Smooth muscle cell (in vitro differentiated cells): ENCODE data around the gene GTF2H4. TPM values are rescaled to one million over a fixed set of nuclear protein-coding genes. Genes with fewer than 3 reads are reported as not detected.

ENCODE experiments used
- DNase-seq: peaks from one replicate; lab custom pipeline; 2025; ENCODE audit not compliant: unreplicated experiment; lab: John Stamatoyannopoulos, UW
- H2AFZ ChIP-seq: fragments of 200-600 bp; sonication (generic); 2 replicates; pipeline ENCODE4 v1.6.0; 2016; ENCODE audit warnings: antibody characterized with exemption, low read depth, mild to moderate bottlenecking
- H3F3A ChIP-seq: fragments of 200-600 bp; sonication (generic); 2 replicates; pipeline ENCODE4 v1.6.0; 2017; ENCODE audit warnings: antibody characterized with exemption, low read depth
- H3K27ac ChIP-seq: fragments of 200-600 bp; sonication (generic); 2 replicates; pipeline ENCODE4 v1.5.1; 2016; ENCODE audit warnings: low read depth, mild to moderate bottlenecking
- H3K27me3 ChIP-seq: fragments of 200-600 bp; sonication (generic); 2 replicates; pipeline ENCODE4 v1.6.1; 2016; ENCODE audit warnings: low read depth, mild to moderate bottlenecking
- H3K36me3 ChIP-seq: fragments of 200-600 bp; sonication (generic); 2 replicates; pipeline ENCODE4 v1.5.1; 2016; ENCODE audit warnings: low read depth
- H3K4me1 ChIP-seq: fragments of 200-600 bp; sonication (generic); 2 replicates; pipeline ENCODE4 v1.5.1; 2016; ENCODE audit warnings: low read depth
- H3K4me2 ChIP-seq: fragments of 200-600 bp; sonication (generic); 2 replicates; pipeline ENCODE4 v1.6.0; 2016; ENCODE audit warnings: mild to moderate bottlenecking
- H3K4me3 ChIP-seq: fragments of 200-600 bp; sonication (generic); 2 replicates; pipeline ENCODE4 v1.5.1; 2016; ENCODE audit warnings: mild to moderate bottlenecking
- H3K79me2 ChIP-seq: fragments of 200-600 bp; sonication (generic); 2 replicates; pipeline ENCODE4 v1.6.0; 2016; ENCODE audit warnings: low read depth, mild to moderate bottlenecking
- H3K9ac ChIP-seq: fragments of 200-600 bp; sonication (generic); 2 replicates; pipeline ENCODE4 v1.6.0; 2016; ENCODE audit warnings: low read depth
- H3K9me3 ChIP-seq: fragments of 200-600 bp; sonication (generic); replicated peaks from 2 replicates; pipeline ENCODE4 v1.5.1; 2016; ENCODE audit warnings: low read depth
- H4K20me1 ChIP-seq: fragments of 200-600 bp; sonication (generic); 2 replicates; pipeline ENCODE4 v1.6.0; 2016; ENCODE audit warnings: low read depth
- WGBS: methylation state at CpG from one replicate; pipeline ENCODE4 v1.1.7; 2016; ENCODE audit warnings: low lambda C conversion rate; 5-methylcytosine and 5-hydroxymethylcytosine counted together
- polyA plus RNA-seq: library from polyadenylated mRNA; unstranded; fragments of >200 nt; fragmentation: Nextera tagmentation; extraction: Ambion mirVana; gene quantifications from 2 replicates; pipeline ENCODE4 v1.2.1, GENCODE V29; 2016
- total RNA-seq: library from RNA; depleted of rRNA; stranded (reverse); fragments of >200 nt; gene quantifications from 2 replicates; pipeline ENCODE4 v1.2.3, GENCODE V29; 2014
- TF ChIP-seq, protein P1 (sequence below): fragments of 200-600 bp; sonication (generic); IDR thresholded peaks from 2 replicates; pipeline ENCODE4 v1.5.1; 2017; ENCODE audit warnings: borderline replicate concordance, mild to moderate bottlenecking, antibody characterized with exemption; ENCODE audit not compliant: insufficient read depth, poor library complexity, severe bottlenecking

Gene GTF2H4
- total and polyA plus RNA-seq, 2 experiments from 2014 or later, result 9.5 to 15.6 TPM

DNA sequence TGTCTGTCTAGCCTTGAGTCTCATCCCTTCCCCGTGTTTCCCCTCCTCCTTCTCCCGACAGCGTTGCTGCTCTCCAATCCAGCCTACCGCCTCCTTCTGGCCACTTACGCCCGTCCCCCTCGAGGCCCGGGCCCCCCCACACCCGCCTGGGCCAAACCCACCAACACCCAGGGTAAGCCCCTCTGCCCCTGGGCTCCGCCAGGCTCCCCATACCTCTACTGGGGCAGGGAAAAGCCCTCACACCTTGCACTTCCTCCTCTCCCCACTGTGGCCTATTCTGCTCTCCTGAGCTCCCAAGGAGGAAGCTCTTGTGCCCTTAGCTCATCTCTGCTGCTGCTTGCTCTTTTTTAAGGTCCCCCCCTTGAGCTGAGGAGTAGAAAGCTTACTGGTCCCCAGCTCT lies 12.7 kb upstream of the GTF2H4 start:
- no peaks in the 10 kb centered on the region for H3K36me3 ChIP-seq
- no peak overlapping the region for H2AFZ ChIP-seq
- H3K27me3 ChIP-seq, result no peaks in the 10 kb centered on the region
- WGBS, result 91% methylated on average over 5 of the region's 10 CpGs
- H3K27ac ChIP-seq, result no peak overlapping the region
- no peaks in the 10 kb centered on the region for H3K9me3 ChIP-seq
- DNase-seq, result no peak
- TF ChIP-seq, protein P1, sequence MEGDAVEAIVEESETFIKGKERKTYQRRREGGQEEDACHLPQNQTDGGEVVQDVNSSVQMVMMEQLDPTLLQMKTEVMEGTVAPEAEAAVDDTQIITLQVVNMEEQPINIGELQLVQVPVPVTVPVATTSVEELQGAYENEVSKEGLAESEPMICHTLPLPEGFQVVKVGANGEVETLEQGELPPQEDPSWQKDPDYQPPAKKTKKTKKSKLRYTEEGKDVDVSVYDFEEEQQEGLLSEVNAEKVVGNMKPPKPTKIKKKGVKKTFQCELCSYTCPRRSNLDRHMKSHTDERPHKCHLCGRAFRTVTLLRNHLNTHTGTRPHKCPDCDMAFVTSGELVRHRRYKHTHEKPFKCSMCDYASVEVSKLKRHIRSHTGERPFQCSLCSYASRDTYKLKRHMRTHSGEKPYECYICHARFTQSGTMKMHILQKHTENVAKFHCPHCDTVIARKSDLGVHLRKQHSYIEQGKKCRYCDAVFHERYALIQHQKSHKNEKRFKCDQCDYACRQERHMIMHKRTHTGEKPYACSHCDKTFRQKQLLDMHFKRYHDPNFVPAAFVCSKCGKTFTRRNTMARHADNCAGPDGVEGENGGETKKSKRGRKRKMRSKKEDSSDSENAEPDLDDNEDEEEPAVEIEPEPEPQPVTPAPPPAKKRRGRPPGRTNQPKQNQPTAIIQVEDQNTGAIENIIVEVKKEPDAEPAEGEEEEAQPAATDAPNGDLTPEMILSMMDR, result no peak
- H3K4me2 ChIP-seq, result no peak overlapping the region
- no peak overlapping the region for H3K9ac ChIP-seq
- H4K20me1 ChIP-seq, result peaks cover 20% of the 10 kb centered on the region
- no peaks in the 10 kb centered on the region for H3F3A ChIP-seq
- H3K79me2 ChIP-seq, result no peaks in the 10 kb centered on the region
- no peaks in the 10 kb centered on the region for H3K4me1 ChIP-seq
- no peak overlapping the region for H3K4me3 ChIP-seq

DNA sequence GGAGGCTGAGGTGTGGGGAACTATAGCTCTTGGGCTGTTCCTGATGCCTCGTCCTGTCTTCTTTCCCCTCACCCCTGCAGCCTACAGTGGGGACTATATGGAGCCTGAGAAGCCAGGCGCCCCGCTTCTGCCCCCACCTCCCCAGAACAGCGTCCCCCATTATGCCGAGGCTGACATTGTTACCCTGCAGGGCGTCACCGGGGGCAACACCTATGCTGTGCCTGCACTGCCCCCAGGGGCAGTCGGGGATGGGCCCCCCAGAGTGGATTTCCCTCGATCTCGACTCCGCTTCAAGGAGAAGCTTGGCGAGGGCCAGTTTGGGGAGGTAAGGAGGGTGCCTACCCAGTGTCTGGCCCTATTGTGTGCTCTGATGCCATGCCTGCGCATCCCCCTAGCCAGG lies 11.5 kb upstream of the GTF2H4 start:
- no peak overlapping the region for H3K4me2 ChIP-seq
- no peak overlapping the region for H3K9ac ChIP-seq
- H3K79me2 ChIP-seq, result no peaks in the 10 kb centered on the region
- DNase-seq, result no peak
- H3K4me3 ChIP-seq, result no peak overlapping the region
- H3K4me1 ChIP-seq, result no peaks in the 10 kb centered on the region
- H3K27me3 ChIP-seq, result no peaks in the 10 kb centered on the region
- H3K36me3 ChIP-seq, result no peaks in the 10 kb centered on the region
- TF ChIP-seq, protein P1, result no peak
- H2AFZ ChIP-seq, result no peak overlapping the region
- H3K27ac ChIP-seq, result no peak overlapping the region
- H3K9me3 ChIP-seq, result no peaks in the 10 kb centered on the region
- WGBS, result 93% methylated on average over 13 of the region's 13 CpGs
- H3F3A ChIP-seq, result no peaks in the 10 kb centered on the region
- H4K20me1 ChIP-seq, result peaks cover 12% of the 10 kb centered on the region

DNA sequence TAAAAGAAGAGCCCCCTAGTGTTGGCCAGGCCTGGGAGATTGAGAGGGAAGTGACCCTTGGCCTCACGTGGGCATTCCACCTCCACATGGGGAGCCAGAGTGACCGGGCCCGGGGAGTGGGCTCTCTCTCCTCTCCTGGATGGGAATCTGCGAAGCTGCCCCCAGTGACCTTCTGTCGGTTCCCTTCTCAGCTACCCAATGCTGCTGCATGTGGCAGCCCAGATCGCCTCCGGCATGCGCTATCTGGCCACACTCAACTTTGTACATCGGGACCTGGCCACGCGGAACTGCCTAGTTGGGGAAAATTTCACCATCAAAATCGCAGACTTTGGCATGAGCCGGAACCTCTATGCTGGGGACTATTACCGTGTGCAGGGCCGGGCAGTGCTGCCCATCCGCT lies 10.1 kb upstream of the GTF2H4 start:
- H2AFZ ChIP-seq, result no peak overlapping the region
- H3K4me1 ChIP-seq, result no peaks in the 10 kb centered on the region
- TF ChIP-seq, protein P1, result no peak
- H3K9me3 ChIP-seq, result no peaks in the 10 kb centered on the region
- H3K27me3 ChIP-seq, result no peaks in the 10 kb centered on the region
- no peak overlapping the region for H3K4me2 ChIP-seq
- H3K9ac ChIP-seq, result no peak overlapping the region
- no peak overlapping the region for H3K4me3 ChIP-seq
- peaks cover 4% of the 10 kb centered on the region for H4K20me1 ChIP-seq
- 98% methylated on average over 16 of the region's 16 CpGs for WGBS
- H3K27ac ChIP-seq, result no peak overlapping the region
- no peaks in the 10 kb centered on the region for H3F3A ChIP-seq
- no peaks in the 10 kb centered on the region for H3K79me2 ChIP-seq
- H3K36me3 ChIP-seq, result no peaks in the 10 kb centered on the region
- DNase-seq, result no peak

DNA sequence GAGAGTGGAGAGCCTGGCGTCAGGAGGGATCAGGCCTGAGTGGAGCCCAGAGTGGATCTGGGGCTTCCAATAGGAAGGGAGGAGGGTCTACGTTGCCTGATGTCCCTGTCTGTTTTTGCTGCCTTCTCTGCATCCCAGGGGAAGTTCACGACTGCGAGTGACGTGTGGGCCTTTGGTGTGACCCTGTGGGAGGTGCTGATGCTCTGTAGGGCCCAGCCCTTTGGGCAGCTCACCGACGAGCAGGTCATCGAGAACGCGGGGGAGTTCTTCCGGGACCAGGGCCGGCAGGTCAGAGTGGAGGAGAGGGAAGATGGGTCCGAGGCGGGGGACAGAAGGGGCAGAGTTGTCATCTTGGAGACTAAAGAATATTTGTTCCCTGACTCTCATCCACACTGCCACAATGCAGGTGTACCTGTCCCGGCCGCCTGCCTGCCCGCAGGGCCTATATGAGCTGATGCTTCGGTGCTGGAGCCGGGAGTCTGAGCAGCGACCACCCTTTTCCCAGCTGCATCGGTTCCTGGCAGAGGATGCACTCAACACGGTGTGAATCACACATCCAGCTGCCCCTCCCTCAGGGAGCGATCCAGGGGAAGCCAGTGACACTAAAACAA lies 9.2 kb upstream of the GTF2H4 start:
- Histone ChIP-seq H3K9ac (no peak overlapping the region), H2AFZ (no peak overlapping the region), H3K36me3 (no peaks in the 10 kb centered on the region), H3K4me2 (no peak overlapping the region), H3K9me3 (no peaks in the 10 kb centered on the region), H3K27me3 (no peaks in the 10 kb centered on the region), H3K79me2 (no peaks in the 10 kb centered on the region), H3K4me3 (no peak overlapping the region), H3F3A (no peaks in the 10 kb centered on the region), H3K4me1 (no peaks in the 10 kb centered on the region), H3K27ac (no peak overlapping the region), H4K20me1 (no peaks in the 10 kb centered on the region)
- TF ChIP-seq, protein P1, result no peak
- DNase-seq, result no peak
- WGBS, result 95% methylated on average over 22 of the region's 23 CpGs
